IMR-90 (cell line): ENCODE data around the gene FAM117B. TPM values are rescaled to one million over a fixed set of nuclear protein-coding genes. Genes with fewer than 3 reads are reported as not detected.

Experiments used
- ATAC-seq: fragments of 200-7000 bp; cut with Tn5 transposase; 2 replicates; pipeline ENCODE4 v1.9.1; 2020; ENCODE audit warnings: low read depth, mild to moderate bottlenecking, moderate library complexity
- BruUV-seq: library from RNA; stranded (reverse); fragments of 400-500 nt; replicated peaks from 2 replicates; lab custom pipeline; 2021; lab: Mats Ljungman, UMichigan
- CTCF ChIA-PET: fragments of 300-600 bp; formaldehyde crosslinking; extraction: SDS; loops from one replicate; lab custom pipeline; 2021; ENCODE audit warnings: antibody characterized with exemption; lab: Yijun Ruan, JAX
- POLR2A ChIA-PET: fragments of 300-600 bp; sonication (Branson Sonifier 250); formaldehyde crosslinking; loops from one replicate; lab custom pipeline; 2022; ENCODE audit warnings: antibody characterized with exemption; ENCODE audit not compliant: unreplicated experiment; lab: Charles Lee
- DNase-seq: peaks from one replicate; pipeline ENCODE4 v3.0.0; 2013
- H2AFZ ChIP-seq: replicated peaks from 2 replicates; pipeline ENCODE3; 2013; ENCODE audit warnings: low read length, mild to moderate bottlenecking; ENCODE audit not compliant: poor library complexity
- H2AK5ac ChIP-seq: 2 replicates; pipeline ENCODE4 v1.6.1; 2013; ENCODE audit warnings: low read depth, low read length, inconsistent platforms
- H2AK9ac ChIP-seq: replicated peaks from 2 replicates; pipeline ENCODE3; 2013; ENCODE audit warnings: mild to moderate bottlenecking, low read depth, low read length, moderate library complexity; ENCODE audit not compliant: poor library complexity
- H2BK120ac ChIP-seq: 2 replicates; pipeline ENCODE4 v1.6.1; 2013; ENCODE audit warnings: low read depth, low read length, inconsistent platforms
- H2BK15ac ChIP-seq: 3 replicates; pipeline ENCODE4 v1.6.1; 2013; ENCODE audit warnings: low read depth, low read length, inconsistent platforms
- H2BK20ac ChIP-seq: 2 replicates; pipeline ENCODE4 v1.6.1; 2013; ENCODE audit warnings: low read depth, mild to moderate bottlenecking, inconsistent platforms, low read length, moderate library complexity
- H2BK5ac ChIP-seq: 2 replicates; pipeline ENCODE4 v1.6.1; 2013; ENCODE audit warnings: mild to moderate bottlenecking, low read depth, low read length, inconsistent platforms; ENCODE audit not compliant: poor library complexity, severe bottlenecking
- H3K14ac ChIP-seq: replicated peaks from 2 replicates; pipeline ENCODE4 v1.6.1; 2013; ENCODE audit warnings: low read depth, low read length, inconsistent platforms
- H3K18ac ChIP-seq: 2 replicates; pipeline ENCODE4 v1.6.1; 2013; ENCODE audit warnings: low read depth, low read length, control low read depth
- H3K23ac ChIP-seq: 2 replicates; pipeline ENCODE4 v1.6.1; 2013; ENCODE audit warnings: low read depth, low read length, inconsistent platforms
- H3K27ac ChIP-seq: 2 replicates; pipeline ENCODE4 v1.5.1; 2013; ENCODE audit warnings: mild to moderate bottlenecking, control low read depth, low read length; ENCODE audit not compliant: insufficient read depth
- H3K27me3 ChIP-seq: 2 replicates; pipeline ENCODE4 v1.6.1; 2013; ENCODE audit warnings: low read length; ENCODE audit not compliant: control insufficient read depth, insufficient read depth
- H3K36me3 ChIP-seq: 2 replicates; pipeline ENCODE4 v1.6.1; 2013; ENCODE audit warnings: low read length, mixed read lengths; ENCODE audit not compliant: control insufficient read depth, insufficient read depth
- H3K4ac ChIP-seq: 2 replicates; pipeline ENCODE4 v1.6.1; 2013; ENCODE audit warnings: low read depth, low read length, inconsistent platforms
- H3K4me1 ChIP-seq: 2 replicates; pipeline ENCODE4 v1.6.1; 2013; ENCODE audit warnings: low read length, mixed read lengths; ENCODE audit not compliant: control insufficient read depth, insufficient read depth
- H3K4me2 ChIP-seq: 2 replicates; pipeline ENCODE4 v1.6.1; 2013; ENCODE audit warnings: low read depth, mild to moderate bottlenecking, control low read depth, low read length, moderate library complexity
- H3K4me3 ChIP-seq: 2 replicates; pipeline ENCODE4 v1.5.1; 2013; ENCODE audit warnings: low read depth, mild to moderate bottlenecking, control low read depth, low read length, moderate library complexity; ENCODE audit not compliant: insufficient read depth
- H3K56ac ChIP-seq: 2 replicates; pipeline ENCODE4 v1.6.1; 2013; ENCODE audit warnings: low read length, inconsistent platforms; ENCODE audit not compliant: insufficient read depth; ENCODE audit errors: extremely low read depth
- H3K79me1 ChIP-seq, 2 experiments: 2 replicates each; pipeline ENCODE4 v1.6.1; 2013; ENCODE audit warnings: low read length in 2 of 2, inconsistent platforms in 1 of 2, low read depth in 1 of 2
- H3K9ac ChIP-seq: 2 replicates; pipeline ENCODE4 v1.6.1; 2013; ENCODE audit warnings: low read depth, low read length, control low read depth
- H3K9me1 ChIP-seq: 2 replicates; pipeline ENCODE4 v1.6.1; 2013; ENCODE audit warnings: low read length, inconsistent platforms; ENCODE audit not compliant: insufficient read depth
- H3K9me3 ChIP-seq: 2 replicates; pipeline ENCODE4 v1.6.1; 2013; ENCODE audit warnings: low read length; ENCODE audit not compliant: control insufficient read depth, insufficient read depth
- H4K20me1 ChIP-seq: 2 replicates; pipeline ENCODE4 v1.6.1; 2013; ENCODE audit warnings: low read length, inconsistent platforms; ENCODE audit not compliant: insufficient read depth
- H4K5ac ChIP-seq: 2 replicates; pipeline ENCODE4 v1.6.1; 2013; ENCODE audit warnings: mild to moderate bottlenecking, low read depth, low read length, control low read depth
- H4K8ac ChIP-seq, 2 experiments: 2 replicates each; pipeline ENCODE4 v1.6.1; 2013; ENCODE audit warnings: low read depth in 2 of 2, low read length in 2 of 2, control low read depth in 1 of 2, inconsistent platforms in 1 of 2
- H4K91ac ChIP-seq: 2 replicates; pipeline ENCODE4 v1.6.1; 2013; ENCODE audit warnings: low read depth, low read length, inconsistent platforms; ENCODE audit not compliant: insufficient read depth
- CEBPB ChIP-seq: IDR thresholded peaks from 2 replicates; pipeline ENCODE4 v1.6.1; 2012; ENCODE audit warnings: low read depth, low read length, improper control_type of control experiment
- CHD1 ChIP-seq: IDR thresholded peaks from 2 replicates; pipeline ENCODE4 v1.6.1; 2012; ENCODE audit warnings: low read depth, low read length, improper control_type of control experiment
- CTCF ChIP-seq: conservative IDR thresholded peaks from 2 replicates; pipeline ENCODE4 v1.5.1; 2012; ENCODE audit warnings: mild to moderate bottlenecking, low read depth, low read length, improper control_type of control experiment
- ELK1 ChIP-seq: fragments of 150-350 bp; IDR thresholded peaks from 2 replicates; pipeline ENCODE4 v1.6.1; 2016; ENCODE audit warnings: low read depth, mild to moderate bottlenecking, low read length, moderate library complexity, borderline replicate concordance
- FOS ChIP-seq: fragments of 150-350 bp; IDR thresholded peaks from 2 replicates; pipeline ENCODE4 v1.6.1; 2016; ENCODE audit warnings: low read depth, low read length
- MAFK ChIP-seq: IDR thresholded peaks from 2 replicates; pipeline ENCODE4 v1.6.1; 2012; ENCODE audit warnings: low read depth, low read length, improper control_type of control experiment
- MAZ ChIP-seq: IDR thresholded peaks from 2 replicates; pipeline ENCODE4 v1.6.1; 2012; ENCODE audit warnings: low read depth, mild to moderate bottlenecking, low read length, improper control_type of control experiment, moderate library complexity, borderline replicate concordance
- MXI1 ChIP-seq: IDR thresholded peaks from 2 replicates; pipeline ENCODE4 v1.6.1; 2012; ENCODE audit warnings: low read depth, mild to moderate bottlenecking, low read length, moderate library complexity, borderline replicate concordance
- NFE2L2 ChIP-seq: fragments of 150-350 bp; IDR thresholded peaks from 2 replicates; pipeline ENCODE4 v1.6.1; 2016; ENCODE audit warnings: low read depth, mild to moderate bottlenecking, low read length
- RAD21 ChIP-seq: IDR thresholded peaks from 2 replicates; pipeline ENCODE4 v1.6.1; 2012; ENCODE audit warnings: low read length, improper control_type of control experiment
- RCOR1 ChIP-seq: IDR thresholded peaks from 2 replicates; pipeline ENCODE4 v1.6.1; 2012; ENCODE audit warnings: mild to moderate bottlenecking, low read length, improper control_type of control experiment; ENCODE audit not compliant: insufficient replicate concordance
- USF2 ChIP-seq: fragments of 150-350 bp; IDR thresholded peaks from 2 replicates; pipeline ENCODE4 v1.6.1; 2017; ENCODE audit warnings: mild to moderate bottlenecking, antibody characterized with exemption, low read length, low read depth
- WGBS, 2 experiments: methylation state at CpG; one replicate each; pipeline versions ENCODE4 v1.1.5 to v1.1.7; 2013; ENCODE audit warnings: missing lambda C conversion rate in 2 of 2; ENCODE audit not compliant: insufficient read length in 1 of 2; ENCODE audit errors: extremely low coverage in 2 of 2; 5-methylcytosine and 5-hydroxymethylcytosine counted together
- dilution Hi-C: fragments of 300-500 bp; cut with HindIII; formaldehyde crosslinking; loops from one replicate; pipeline ENCODE4 v1.14.3; 2018; ENCODE audit warnings: low sequenced_read_pairs; ENCODE audit not compliant: unreplicated experiment
- in situ Hi-C: fragments of 300-500 bp; cut with MboI; formaldehyde crosslinking; loops from 3 replicates; pipeline ENCODE4 v1.14.3; 2019; ENCODE audit warnings: low sequenced_read_pairs, inconsistent platforms, mixed read lengths
- intact Hi-C: fragments of 100-400 bp; cut with micrococcal nuclease; formaldehyde crosslinking; loops from 2 replicates; pipeline ENCODE4 v1.10.0; 2022
- polyA plus RNA-seq, 3 experiments: library from polyadenylated mRNA; depleted of rRNA; stranded (reverse); fragments of >200 nt; gene quantifications; 2 replicates each; pipeline ENCODE4 v1.2.3, GENCODE V29; 2012; ENCODE audit warnings: low replicate concordance in 1 of 3
- total RNA-seq: library from RNA; depleted of rRNA; stranded (reverse); fragments of >200 nt; gene quantifications from 2 replicates; pipeline ENCODE4 v1.2.3, GENCODE V29; 2012

FAM117B gene
- total and polyA plus RNA-seq, 2 of the 4 experiments (the other 2 are of a cell fraction): 0.54 to 0.79 TPM

- no peak overlapping the region for H2BK5ac ChIP-seq
- WGBS, 2 experiments: no CpG with 5 or more reads among the region's 1 CpG
- no peak overlapping the region for H2AFZ ChIP-seq
- H4K20me1 ChIP-seq: no peaks in the 10 kb centered on the region
- H3K79me1 ChIP-seq: no peaks in the 10 kb centered on the region
- no TSS peak for BruUV-seq
- no peak overlapping the region for H2BK20ac ChIP-seq
- no peak overlapping the region for H4K8ac ChIP-seq
- no peak overlapping the region for H4K91ac ChIP-seq
- in situ Hi-C loops: no loop called here
- H3K4ac ChIP-seq: no peak overlapping the region
- no peaks in the 10 kb centered on the region for H3K27me3 ChIP-seq
- no peaks in the 10 kb centered on the region for H3K9me3 ChIP-seq
- H3K14ac ChIP-seq: no peak overlapping the region
- H3K36me3 ChIP-seq: peaks cover 11% of the 10 kb centered on the region
- H3K4me3 ChIP-seq: no peak overlapping the region
- dilution Hi-C loops: no loop called here
- CTCF ChIA-PET: no interaction called here
- no peak overlapping the region for H4K5ac ChIP-seq
- H3K27ac ChIP-seq: no peak overlapping the region
- H3K56ac ChIP-seq: no peak overlapping the region
- no peak overlapping the region for H3K9ac ChIP-seq
- no peak overlapping the region for H3K4me2 ChIP-seq
- DNase-seq: no peak
- H2BK15ac ChIP-seq: no peak overlapping the region
- POLR2A ChIA-PET: no interaction called here
- no peak overlapping the region for H2BK120ac ChIP-seq
- H3K18ac ChIP-seq: no peak overlapping the region
- intact Hi-C loops: no loop called here
- TF ChIP-seq FOS (no peak), MXI1 (no peak), MAFK (no peak), CEBPB (no peak), RAD21 (no peak), RCOR1 (no peak), ELK1 (no peak), NFE2L2 (no peak), CHD1 (no peak), MAZ (no peak), CTCF (no peak), USF2 (no peak)
- H3K23ac ChIP-seq: no peak overlapping the region
- no peak for ATAC-seq
- H3K4me1 ChIP-seq: no peaks in the 10 kb centered on the region
- no peak overlapping the region for H2AK5ac ChIP-seq
- no peak overlapping the region for H2AK9ac ChIP-seq
- no peaks in the 10 kb centered on the region for H3K9me1 ChIP-seq
Observed at GRCh38 chr2:202763916-202764315, 129.1 kb downstream of the FAM117B start.
